ENCODE data around the gene ABAT.

DNA sequence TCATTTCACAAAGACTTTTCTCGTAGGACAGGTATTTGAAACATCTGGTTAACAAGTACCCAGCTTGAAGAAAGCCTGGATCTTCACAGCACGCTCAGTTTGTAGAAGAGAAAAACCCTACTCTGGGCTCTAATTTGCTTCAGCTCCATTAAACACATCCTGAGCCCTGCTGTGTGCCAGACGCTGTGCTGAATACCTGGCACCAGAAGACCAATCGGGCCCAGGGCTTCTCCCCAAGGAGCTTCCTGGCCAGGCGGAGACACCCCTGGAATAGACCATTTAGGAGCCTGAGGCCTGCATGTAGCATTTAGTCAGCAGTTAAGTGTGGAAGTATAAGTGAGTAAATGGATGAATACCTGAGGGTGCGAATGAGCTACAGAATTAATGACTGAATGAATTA lies 8.9 kb upstream of the ABAT start:
- TF ChIP-seq, protein P1, sequence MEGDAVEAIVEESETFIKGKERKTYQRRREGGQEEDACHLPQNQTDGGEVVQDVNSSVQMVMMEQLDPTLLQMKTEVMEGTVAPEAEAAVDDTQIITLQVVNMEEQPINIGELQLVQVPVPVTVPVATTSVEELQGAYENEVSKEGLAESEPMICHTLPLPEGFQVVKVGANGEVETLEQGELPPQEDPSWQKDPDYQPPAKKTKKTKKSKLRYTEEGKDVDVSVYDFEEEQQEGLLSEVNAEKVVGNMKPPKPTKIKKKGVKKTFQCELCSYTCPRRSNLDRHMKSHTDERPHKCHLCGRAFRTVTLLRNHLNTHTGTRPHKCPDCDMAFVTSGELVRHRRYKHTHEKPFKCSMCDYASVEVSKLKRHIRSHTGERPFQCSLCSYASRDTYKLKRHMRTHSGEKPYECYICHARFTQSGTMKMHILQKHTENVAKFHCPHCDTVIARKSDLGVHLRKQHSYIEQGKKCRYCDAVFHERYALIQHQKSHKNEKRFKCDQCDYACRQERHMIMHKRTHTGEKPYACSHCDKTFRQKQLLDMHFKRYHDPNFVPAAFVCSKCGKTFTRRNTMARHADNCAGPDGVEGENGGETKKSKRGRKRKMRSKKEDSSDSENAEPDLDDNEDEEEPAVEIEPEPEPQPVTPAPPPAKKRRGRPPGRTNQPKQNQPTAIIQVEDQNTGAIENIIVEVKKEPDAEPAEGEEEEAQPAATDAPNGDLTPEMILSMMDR (IDR thresholded peaks at IDR 0.05; ENCODE audit: insufficient read depth, low read depth, low read length): no peak
- no peak for TF ChIP-seq EZH2 (IDR thresholded peaks at IDR 0.05; ENCODE audit: insufficient read depth, low read length)
